HepG2 (cell line): ENCODE data around the gene IQCN. TPM values are rescaled to one million over a fixed set of nuclear protein-coding genes. Genes with fewer than 3 reads are reported as not detected.

Experiments
- ATAC-seq: fragments of 200-7000 bp; cut with Tn5 transposase; 3 replicates; pipeline ENCODE4 v1.9.1; 2020; ENCODE audit warnings: mild to moderate bottlenecking, moderate library complexity
- BruUV-seq: library from RNA; stranded (reverse); fragments of 400-500 nt; replicated peaks from 2 replicates; lab custom pipeline; 2021; lab: Mats Ljungman, UMichigan
- CTCF ChIA-PET: fragments of 300-600 bp; formaldehyde crosslinking; extraction: SDS; loops from one replicate; lab custom pipeline; 2021; ENCODE audit warnings: low total read pairs, inconsistent platforms, low intra/inter-chr PET ratio; lab: Yijun Ruan, JAX
- POLR2A ChIA-PET: fragments of 350-600 bp; sonication (Branson Sonifier 250); formaldehyde crosslinking; loops from one replicate; lab custom pipeline; 2020; ENCODE audit warnings: antibody characterized with exemption, inconsistent platforms; lab: Yijun Ruan, JAX
- DNase-seq: peaks from one replicate; pipeline ENCODE4 v3.0.0-alpha.2; 2015; ENCODE audit warnings: low spot score
- FAIRE-seq: peaks from 3 replicates; lab custom pipeline; 2011; peaks lifted over from hg19 to GRCh38; lab: Jason Lieb, UNC
- H2AFZ ChIP-seq: one replicate; pipeline ENCODE4 v1.6.1; 2011; ENCODE audit warnings: low read length, inconsistent platforms
- H3K27ac ChIP-seq: fragments of 300-600 bp; 3 replicates; pipeline ENCODE4 v1.8.0; 2011; ENCODE audit warnings: mixed run types, mild to moderate bottlenecking, mixed read lengths, low read length, inconsistent platforms; ENCODE audit not compliant: insufficient read depth; ENCODE audit errors: extremely low read length
- H3K27me3 ChIP-seq, 2 experiments: fragments of 200-600 bp in 1 of 2; 2 replicates in 1 of 2; 3 replicates in 1 of 2; pipeline versions ENCODE4 v1.6.0 to v1.8.0; 2011; ENCODE audit warnings: low read length in 2 of 2, mild to moderate bottlenecking in 2 of 2, moderate library complexity in 2 of 2, inconsistent platforms in 1 of 2; ENCODE audit not compliant: insufficient read depth in 2 of 2, control insufficient read depth in 1 of 2
- H3K36me3 ChIP-seq, 2 experiments: fragments of 200-600 bp in 1 of 2; replicated peaks in 1 of 2; 2 replicates in 1 of 2; 3 replicates in 1 of 2; pipeline versions ENCODE4 v1.5.1 to v1.8.0; 2011; ENCODE audit warnings: low read length in 2 of 2, inconsistent platforms in 1 of 2; ENCODE audit not compliant: insufficient read depth in 2 of 2, control insufficient read depth in 1 of 2
- H3K4me1 ChIP-seq: 2 replicates; pipeline ENCODE4 v1.5.1; 2012; ENCODE audit warnings: low read length, inconsistent platforms; ENCODE audit not compliant: insufficient read depth
- H3K4me2 ChIP-seq: 2 replicates; pipeline ENCODE4 v1.6.0; 2011; ENCODE audit warnings: low read depth, low read length, inconsistent platforms
- H3K4me3 ChIP-seq, 3 experiments: fragments of 200-600 bp in 1 of 3; sonication (generic), shearing (Covaris generic) in 1 of 3; replicated peaks in 1 of 3; 2 replicates each; pipeline ENCODE4 v1.5.1; 2011 to 2016; ENCODE audit warnings: low read length in 3 of 3, inconsistent platforms in 2 of 3, low read depth in 2 of 3, mild to moderate bottlenecking in 2 of 3, control low read depth in 1 of 3, mixed read lengths in 1 of 3; ENCODE audit not compliant: insufficient read depth in 1 of 3
- H3K79me2 ChIP-seq: one replicate; pipeline ENCODE4 v1.6.1; 2011; ENCODE audit warnings: low read length, inconsistent platforms; ENCODE audit not compliant: insufficient read depth
- H3K9ac ChIP-seq: 2 replicates; pipeline ENCODE4 v1.6.0; 2011; ENCODE audit warnings: mild to moderate bottlenecking, low read depth, low read length, inconsistent platforms; ENCODE audit not compliant: insufficient read depth
- H3K9me3 ChIP-seq: 2 replicates; pipeline ENCODE4 v1.5.1; 2012; ENCODE audit warnings: mild to moderate bottlenecking, low read length
- H4K20me1 ChIP-seq: 2 replicates; pipeline ENCODE4 v1.6.0; 2011; ENCODE audit warnings: inconsistent platforms, mild to moderate bottlenecking, low read length, moderate library complexity; ENCODE audit not compliant: insufficient read depth
- WGBS: methylation state at CpG from one replicate; pipeline ENCODE4 v1.1.6; 2017; ENCODE audit warnings: low lambda C conversion rate; 5-methylcytosine and 5-hydroxymethylcytosine counted together
- in situ Hi-C: cut with HindIII; loops from 2 replicates; pipeline ENCODE4 v1.10.0; 2017; ENCODE audit warnings: low pct_unique_long_range_greater_than_20kb; ENCODE audit not compliant: extremely low pct_ligation_motif_present
- intact Hi-C: fragments of 100-400 bp; cut with micrococcal nuclease; formaldehyde crosslinking; loops from one replicate; pipeline ENCODE4 v1.10.0; 2022; ENCODE audit not compliant: unreplicated experiment
- polyA plus RNA-seq, 8 experiments: library from polyadenylated mRNA; depleted of rRNA in 3 of 8; stranded (reverse) in 7 of 8; unstranded in 1 of 8; fragments of >200 nt; fragmentation: Illumina TruSeq in 4 of 8; extraction: Trizol in 4 of 8; gene quantifications; 2 replicates each; pipeline versions ENCODE4 v1.2.1 to v1.2.3, GENCODE V29; 2011 to 2016; ENCODE audit warnings: low read depth in 4 of 8, missing spikeins in 1 of 8, mixed read lengths in 1 of 8; ENCODE audit not compliant: insufficient read depth in 1 of 8
- total RNA-seq, 5 experiments: library from RNA; depleted of rRNA; stranded (reverse); fragments of >200 nt; fragmentation: Illumina TruSeq; extraction: Trizol; gene quantifications; 2 replicates each; pipeline ENCODE4 v1.2.3, GENCODE V29; 2016; ENCODE audit warnings: low read depth in 1 of 5
- TF ChIP-seq, protein P1 (sequence below): sonication (generic); formaldehyde crosslinking; IDR thresholded peaks from 2 replicates; pipeline ENCODE4 v1.4.0; 2020; ENCODE audit warnings: mild to moderate bottlenecking, missing genetic modification reagents

Gene IQCN
- total and polyA plus RNA-seq, 2 of the 13 experiments (the other 11 are each of a cell fraction or from before 2014, with no cell fraction given) = 0.04 to 0.18 TPM

- FAIRE-seq (no peak), DNase-seq (no peak), ATAC-seq (no peak)
- CTCF ChIA-PET = no interaction called here
- TF ChIP-seq, protein P1, sequence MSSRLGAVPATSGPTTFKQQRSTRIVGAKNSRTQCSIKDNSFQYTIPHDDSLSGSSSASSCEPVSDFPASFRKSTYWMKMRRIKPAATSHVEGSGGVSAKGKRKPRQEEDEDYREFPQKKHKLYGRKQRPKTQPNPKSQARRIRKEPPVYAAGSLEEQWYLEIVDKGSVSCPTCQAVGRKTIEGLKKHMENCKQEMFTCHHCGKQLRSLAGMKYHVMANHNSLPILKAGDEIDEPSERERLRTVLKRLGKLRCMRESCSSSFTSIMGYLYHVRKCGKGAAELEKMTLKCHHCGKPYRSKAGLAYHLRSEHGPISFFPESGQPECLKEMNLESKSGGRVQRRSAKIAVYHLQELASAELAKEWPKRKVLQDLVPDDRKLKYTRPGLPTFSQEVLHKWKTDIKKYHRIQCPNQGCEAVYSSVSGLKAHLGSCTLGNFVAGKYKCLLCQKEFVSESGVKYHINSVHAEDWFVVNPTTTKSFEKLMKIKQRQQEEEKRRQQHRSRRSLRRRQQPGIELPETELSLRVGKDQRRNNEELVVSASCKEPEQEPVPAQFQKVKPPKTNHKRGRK (CRISPR knock-in tag) = no peak
- no peak overlapping the region for H3K4me3 ChIP-seq
- no peaks in the 10 kb centered on the region for H3K79me2 ChIP-seq
- H3K9me3 ChIP-seq = no peaks in the 10 kb centered on the region
- no peak overlapping the region for H3K4me2 ChIP-seq
- 62% methylated on average over 13 of the region's 55 CpGs for WGBS
- peaks cover 5 to 33% of the 10 kb centered on the region in 2 experiments; a peak in 4 of 5 replicates for H3K27me3 ChIP-seq
- no peak overlapping the region for H3K9ac ChIP-seq
- H3K27ac ChIP-seq = no peak overlapping the region
- no TSS peak for BruUV-seq
- peaks cover 21% of the 10 kb centered on the region for H3K4me1 ChIP-seq
- no peak overlapping the region for H2AFZ ChIP-seq
- POLR2A ChIA-PET = no interaction called here
- no peaks in the 10 kb centered on the region for H4K20me1 ChIP-seq
- in situ Hi-C loops (no loop called here), intact Hi-C loops (no loop called here)
- H3K36me3 ChIP-seq = no peaks in the 10 kb centered on the region
Observed at GRCh38 chr19:18257503-18258470, 16.5 kb downstream of the IQCN start.
